ENCODE measurements around the gene TARBP2.

The TARBP2 gene

DNA sequence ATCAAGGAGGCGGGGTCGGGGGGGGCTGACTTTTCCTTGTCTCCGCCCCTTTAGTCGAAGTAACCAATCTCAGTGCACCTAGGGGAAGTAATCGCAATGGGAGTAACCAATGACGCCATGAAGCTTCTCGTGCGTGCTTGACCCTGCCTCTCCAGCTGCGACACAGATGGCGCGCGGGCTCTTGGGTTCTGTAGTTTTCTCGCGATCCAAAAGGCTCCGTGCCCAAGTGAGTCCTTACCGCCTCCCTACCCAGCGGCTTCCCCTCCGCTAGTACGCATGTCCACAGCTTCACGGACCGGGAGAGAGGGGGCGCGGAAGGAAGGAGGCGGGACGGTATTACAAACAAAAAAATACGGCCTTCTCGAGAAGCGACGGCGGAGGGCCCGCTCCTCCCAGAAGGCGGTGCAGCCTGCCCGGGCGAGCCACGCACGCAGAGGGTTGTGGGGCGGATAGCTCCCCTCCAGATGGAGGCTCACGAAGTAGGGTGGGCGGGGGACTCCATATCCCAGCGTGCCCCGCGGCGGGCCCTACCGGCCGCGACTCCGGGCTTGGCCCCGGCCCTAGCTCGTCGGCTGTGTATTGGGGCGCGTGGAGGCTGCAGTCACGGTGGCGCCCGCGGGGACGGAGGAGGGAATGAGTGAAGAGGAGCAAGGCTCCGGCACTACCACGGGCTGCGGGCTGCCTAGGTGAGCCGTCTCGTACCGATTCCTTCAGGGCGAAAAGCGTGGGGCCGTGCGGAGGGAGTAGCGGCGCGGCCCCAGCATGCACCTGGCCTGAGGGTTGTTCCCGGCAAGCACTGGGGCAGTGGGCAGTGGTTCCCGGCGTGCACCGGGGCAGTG is at the start of gene TARBP2:
TARBP2 (plus strand) TSS at position 508 of the 839 bp plus-strand sequence; CDS start at position 634, 126 bp downstream.
- DNase-seq (ENCODE audit: low spot score) = peak; percentile 99

DNA sequence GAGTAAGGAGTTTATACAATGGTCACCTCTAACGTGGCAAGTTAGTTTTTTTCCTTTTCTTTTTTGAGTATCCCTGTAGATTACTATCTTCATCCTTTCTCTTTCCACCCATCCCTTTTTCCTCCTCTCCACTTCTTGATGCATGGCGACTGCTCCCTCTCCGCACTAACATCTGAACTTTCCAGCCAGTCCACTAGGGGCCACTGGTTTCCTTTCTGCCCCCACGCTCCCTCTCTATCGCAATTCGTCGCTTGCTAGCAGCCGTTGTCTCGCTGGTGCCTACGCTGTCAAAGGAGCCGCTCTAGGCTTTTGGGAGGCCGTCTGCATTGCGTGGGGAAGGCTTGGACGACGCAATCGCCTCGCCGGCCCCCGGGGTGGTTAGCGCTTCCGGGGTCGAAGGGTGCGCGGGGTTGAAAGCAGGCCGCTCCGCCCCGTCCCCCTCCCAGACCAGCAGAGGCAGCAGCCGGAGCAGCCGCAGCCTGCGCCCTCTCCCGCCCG is 49.4 kb upstream of the TARBP2 start, which contains the start of gene PCBP2:
PCBP2 (plus strand) TSS at position 442 of the 498 bp plus-strand sequence. CDS start 2,699 bp downstream, outside the sequence.
- DNase-seq (ENCODE audit: low spot score) = peak; percentile 100

DNA sequence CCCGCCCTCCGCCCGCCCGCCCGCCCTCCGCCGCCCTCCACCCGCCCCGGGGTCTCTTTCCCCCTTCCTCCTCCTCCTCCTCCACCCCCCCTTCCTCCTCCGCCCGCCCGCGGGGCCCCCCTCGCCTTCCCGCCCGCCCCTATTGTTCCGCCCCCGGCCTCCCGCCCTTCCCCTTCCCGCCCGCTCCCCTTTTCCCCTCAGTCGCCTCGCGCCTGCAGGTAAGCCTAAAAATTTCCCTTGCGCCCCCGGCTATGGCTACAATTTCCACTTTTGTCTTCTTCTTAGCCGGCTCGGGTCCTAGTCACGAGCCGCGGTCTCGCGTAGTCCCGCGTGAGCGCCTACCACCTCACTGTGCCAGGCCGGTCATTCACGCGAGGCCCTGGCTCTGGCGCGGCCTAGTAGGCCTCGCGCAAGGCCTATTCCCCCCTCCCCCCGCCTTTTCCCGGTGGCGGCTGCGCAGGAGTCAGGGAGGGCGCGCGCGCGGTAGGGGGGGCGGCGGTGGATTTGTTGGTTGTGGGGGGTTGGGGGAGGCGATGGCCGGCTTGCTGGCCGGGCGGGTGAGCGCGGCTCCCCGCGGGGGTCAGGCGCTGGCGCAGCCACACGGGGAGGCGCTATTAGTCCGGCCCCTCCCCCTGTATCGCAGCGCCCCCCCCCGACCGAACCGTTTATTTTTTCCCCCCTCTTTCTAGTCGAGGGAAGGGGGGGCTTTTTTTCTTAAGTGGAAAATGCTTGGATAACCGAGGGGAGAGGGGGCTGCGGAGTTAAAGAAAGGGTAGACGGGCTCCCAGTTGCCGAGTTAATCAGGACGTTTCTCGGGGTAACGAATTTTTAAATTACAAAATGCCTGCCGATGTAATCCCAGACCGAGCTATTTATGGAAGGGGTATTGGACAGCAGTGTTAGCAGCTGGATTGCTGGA is 48.7 kb upstream of the TARBP2 start:
- peak; percentile 80 for DNase-seq (ENCODE audit: low spot score)

DNA sequence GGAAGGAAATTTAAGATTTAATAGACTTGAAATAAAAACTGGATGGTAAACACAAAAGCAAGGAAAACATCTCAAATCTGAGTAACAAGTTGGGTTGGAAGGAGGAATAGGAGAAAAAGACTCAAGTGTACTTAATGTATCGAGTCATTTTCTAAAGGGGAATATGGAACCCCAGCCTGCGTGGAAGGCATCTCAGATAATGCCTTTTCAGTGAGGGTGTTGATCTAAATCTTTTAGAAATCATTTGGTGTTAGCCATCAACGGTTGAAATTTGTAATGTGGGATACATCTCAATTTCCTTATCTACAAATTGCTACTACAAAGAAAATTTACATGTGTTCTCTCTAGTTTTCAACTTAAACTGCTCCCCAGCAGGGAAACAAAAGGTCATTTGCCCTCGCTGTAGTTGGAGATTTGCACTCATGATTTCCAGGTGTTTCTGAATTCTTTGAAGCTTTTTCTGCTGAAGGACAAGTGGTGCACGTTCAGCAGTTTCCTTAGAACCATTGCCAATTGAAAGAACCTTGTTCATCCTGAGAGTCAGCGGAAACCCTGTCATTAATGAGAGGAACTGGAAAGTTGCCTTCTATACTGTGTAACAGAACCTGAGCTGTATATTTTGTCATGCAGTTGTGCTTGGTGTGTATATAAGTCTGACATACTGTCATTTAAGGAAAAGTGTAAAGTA is 47.0 kb upstream of the TARBP2 start:
- DNase-seq (ENCODE audit: low spot score) = no peak

DNA sequence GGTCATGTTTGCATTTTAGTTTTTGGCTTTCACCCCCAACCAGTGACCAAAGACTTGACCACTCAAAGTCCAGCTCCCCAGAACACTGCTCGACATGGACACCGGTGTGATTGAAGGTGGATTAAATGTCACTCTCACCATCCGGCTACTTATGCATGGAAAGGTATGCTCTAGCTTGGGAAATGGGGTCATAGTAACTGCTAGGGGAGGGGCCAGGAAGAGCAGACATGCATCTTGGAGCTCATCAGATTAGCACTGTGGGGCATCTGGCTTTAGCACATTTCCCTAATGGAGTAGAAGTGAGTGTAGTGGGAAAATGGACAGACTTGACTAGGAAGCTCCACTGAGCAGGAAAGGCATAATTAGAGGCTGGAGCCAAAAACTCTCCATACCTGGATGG is 46.4 kb upstream of the TARBP2 start:
- no peak for DNase-seq (ENCODE audit: low spot score)

GRCh38 chr12:53456654-53457366 is 44.3 kb upstream of the TARBP2 start:
- DNase-seq (ENCODE audit: low spot score) = no peak

DNA sequence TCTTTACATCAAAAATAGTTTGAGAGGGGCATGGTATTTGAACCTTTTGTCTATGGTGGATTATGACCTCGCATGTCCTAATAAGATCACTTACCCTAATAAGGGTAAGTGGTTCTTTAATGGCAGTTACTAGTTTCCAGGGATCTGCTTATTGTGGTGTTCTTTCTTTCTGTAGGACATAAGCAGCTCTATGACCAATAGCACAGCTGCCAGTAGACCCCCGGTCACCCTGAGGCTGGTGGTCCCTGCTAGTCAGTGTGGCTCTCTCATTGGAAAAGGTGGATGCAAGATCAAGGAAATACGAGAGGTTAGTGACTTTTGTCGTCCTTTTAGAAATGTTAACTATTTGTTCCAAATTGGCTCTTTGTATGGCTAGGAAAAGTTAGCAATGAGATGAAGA is 42.0 kb upstream of the TARBP2 start:
- DNase-seq (ENCODE audit: low spot score) = no peak

GRCh38 chr12:53461059-53461458 is 40.0 kb upstream of the TARBP2 start:
- DNase-seq (ENCODE audit: low spot score) = no peak

DNA sequence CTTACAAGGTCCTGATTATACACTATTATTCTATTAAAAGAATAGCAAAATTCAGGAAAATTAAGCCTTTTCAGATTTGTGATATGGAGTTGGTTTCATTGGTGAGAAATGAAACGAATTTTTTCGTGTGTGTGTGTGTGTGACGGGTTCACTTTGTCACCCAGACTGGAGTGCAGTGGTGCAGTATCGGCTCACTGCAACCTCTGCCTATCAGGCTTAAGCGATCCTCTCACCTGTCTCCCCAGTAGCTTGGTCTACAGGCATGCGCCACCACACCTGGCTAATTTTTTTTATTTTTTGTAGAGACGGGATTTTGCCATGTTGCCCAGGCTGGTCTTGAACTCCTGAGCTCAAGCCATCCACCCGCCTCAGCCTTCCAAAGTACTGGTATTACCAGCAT is 39.5 kb upstream of the TARBP2 start:
- DNase-seq (ENCODE audit: low spot score) = no peak

GRCh38 chr12:53462935-53463334 is 38.1 kb upstream of the TARBP2 start:
- DNase-seq (ENCODE audit: low spot score) = no peak

- no peak for DNase-seq (ENCODE audit: low spot score)
These were observed 37.1 kb upstream of the TARBP2 start for GRCh38 chr12:53463802-53464560.

DNA sequence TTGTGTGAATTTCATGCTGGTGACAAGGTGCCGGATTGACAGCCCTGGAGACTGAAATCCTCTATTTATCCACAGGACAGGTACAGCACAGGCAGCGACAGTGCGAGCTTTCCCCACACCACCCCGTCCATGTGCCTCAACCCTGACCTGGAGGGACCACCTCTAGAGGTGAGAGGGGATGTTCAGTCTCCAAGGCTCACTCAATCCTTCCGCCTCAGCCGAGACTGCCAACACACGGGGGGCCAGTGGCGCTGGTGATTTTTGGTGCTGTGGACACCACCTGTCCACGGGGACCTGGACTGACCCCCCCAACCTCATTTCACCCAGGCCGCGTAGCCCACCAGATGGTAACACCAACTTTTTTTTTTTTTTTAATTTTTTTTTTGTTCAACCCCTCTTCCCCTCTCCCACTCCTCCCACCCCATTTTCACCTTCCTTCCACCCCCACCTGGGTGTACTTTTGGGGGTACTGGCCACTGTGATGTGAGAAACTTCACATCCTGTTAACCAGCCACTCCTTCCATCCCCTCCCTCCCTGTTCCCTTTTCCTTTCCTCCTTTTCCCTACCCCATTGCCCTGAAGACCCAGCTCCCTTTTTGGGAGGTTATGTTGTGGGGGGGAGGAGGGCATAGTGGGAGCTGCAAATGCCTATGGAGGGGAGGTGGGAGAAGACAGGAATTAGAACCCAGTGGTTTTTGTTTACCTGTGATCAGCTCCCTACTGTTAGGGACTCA is 36.2 kb upstream of the TARBP2 start:
- DNase-seq (ENCODE audit: low spot score) = no peak

DNA sequence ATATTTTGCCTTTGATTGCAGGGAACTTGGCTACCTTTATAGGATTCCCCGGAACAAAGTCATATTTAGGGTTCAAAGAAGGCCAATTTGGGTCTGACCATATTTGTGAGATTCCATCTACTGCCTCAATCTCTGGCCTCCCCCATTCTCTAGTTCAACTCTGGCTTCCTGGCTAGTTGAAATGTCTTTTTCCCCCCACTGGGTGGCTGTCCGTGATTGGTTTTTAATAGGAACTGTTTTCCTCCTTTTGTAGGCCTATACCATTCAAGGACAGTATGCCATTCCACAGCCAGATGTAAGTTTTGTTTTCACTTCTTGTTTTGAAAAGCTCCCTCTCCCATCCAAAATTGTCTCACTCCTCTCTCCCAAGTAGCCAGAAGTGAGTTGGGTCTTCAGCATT is 35.4 kb upstream of the TARBP2 start:
- no peak for DNase-seq (ENCODE audit: low spot score)

GRCh38 chr12:53466640-53467039 is 34.4 kb upstream of the TARBP2 start:
- DNase-seq (ENCODE audit: low spot score) = no peak

DNA sequence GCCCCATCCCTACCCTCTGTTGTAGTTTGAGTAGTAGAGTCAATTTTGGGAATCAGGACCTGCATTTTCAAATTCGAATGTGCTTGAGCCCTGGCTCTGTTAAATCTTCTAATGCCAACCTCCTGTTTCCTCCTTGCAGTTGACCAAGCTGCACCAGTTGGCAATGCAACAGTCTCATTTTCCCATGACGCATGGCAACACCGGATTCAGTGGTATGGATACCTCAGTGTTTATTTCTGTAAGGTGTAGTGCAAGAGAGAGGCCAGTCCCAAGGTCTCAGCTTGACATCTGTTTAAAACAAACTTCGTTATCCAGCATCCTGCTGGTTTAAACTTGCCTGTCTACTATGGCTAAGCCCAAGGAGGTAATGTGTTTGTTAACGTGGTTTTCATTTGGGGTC is 34.0 kb upstream of the TARBP2 start:
- DNase-seq (ENCODE audit: low spot score) = no peak

GRCh38 chr12:53467880-53468279 is 33.2 kb upstream of the TARBP2 start:
- DNase-seq (ENCODE audit: low spot score) = no peak

- no peak for DNase-seq (ENCODE audit: low spot score)
These were observed 32.8 kb upstream of the TARBP2 start for GRCh38 chr12:53468282-53468681.

- no peak for DNase-seq (ENCODE audit: low spot score)
These were observed 29.0 kb upstream of the TARBP2 start for GRCh38 chr12:53472056-53472582.

DNA sequence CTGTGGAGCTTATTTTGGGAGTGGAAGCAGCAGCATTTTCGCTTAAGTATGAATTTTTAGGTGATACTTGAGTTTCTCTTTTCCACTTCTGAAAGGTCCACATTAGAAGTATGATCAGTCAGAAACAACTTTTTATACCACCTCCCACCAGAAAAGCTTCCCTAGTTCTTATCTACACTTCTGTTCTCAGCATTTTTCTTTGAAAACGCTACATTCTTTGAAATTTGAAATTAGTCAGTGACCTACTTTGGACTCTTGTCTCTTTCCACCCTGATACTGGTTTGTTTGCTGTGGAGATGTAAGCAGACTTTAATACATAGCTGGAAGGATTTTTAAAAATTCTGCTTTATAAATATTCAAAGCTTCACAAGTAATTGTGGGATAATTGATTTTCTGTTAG is 27.0 kb upstream of the TARBP2 start:
- no peak for DNase-seq (ENCODE audit: low spot score)

- no peak for DNase-seq (ENCODE audit: low spot score)
These were observed 26.3 kb upstream of the TARBP2 start for GRCh38 chr12:53474819-53475218.

Measured in kidney capillary endothelial cell (primary cell).